ENCODE data around the gene EFCAB3.
"Not testable (repeated sequence)": the region's sequence is repeated elsewhere in the genome, so short reads cannot be mapped to it uniquely, and the experiment has no call there.

Gene EFCAB3

DNA sequence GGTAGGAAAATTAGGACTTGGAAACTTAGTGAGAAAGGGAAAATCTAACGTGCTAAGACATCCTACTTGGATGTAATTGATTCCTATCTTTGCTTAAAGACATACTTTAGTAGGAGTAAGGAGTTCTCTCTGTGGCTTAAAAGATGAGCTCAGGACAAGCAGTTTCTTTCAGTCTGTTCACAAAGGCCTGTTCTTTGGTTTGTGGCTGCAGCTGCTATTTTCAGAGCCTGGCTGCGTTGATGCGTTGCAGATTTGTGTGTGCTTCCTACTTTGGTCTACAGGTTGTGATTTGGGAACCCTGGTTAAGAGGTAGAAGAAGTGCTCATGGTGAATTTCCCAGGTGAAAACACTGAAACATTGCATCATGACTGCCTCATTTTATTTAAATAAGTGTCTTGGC lies 73.8 kb downstream of the EFCAB3 start:
- H3K4me3 ChIP-seq (ENCODE audit: low read length); DNase-seq (ENCODE audit: low read depth): not testable (repeated sequence)

DNA sequence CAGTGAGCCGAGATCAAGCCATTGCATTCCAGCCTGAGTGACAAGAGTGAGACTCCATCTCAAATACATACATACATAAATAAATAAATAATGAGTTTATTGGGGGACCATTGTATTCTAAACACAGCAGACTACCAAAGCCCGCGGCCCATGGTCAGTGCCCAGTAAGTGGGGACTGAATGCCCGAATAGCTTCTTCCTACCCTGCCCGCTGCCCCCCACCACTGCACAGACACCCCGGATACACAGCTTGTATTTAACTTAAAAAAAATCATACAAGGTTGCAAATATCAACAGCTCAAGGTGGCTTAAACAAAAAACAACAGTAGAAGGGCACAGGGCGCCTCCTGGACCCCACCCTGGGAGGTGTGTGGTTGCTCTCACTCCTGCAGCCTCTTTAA lies 75.7 kb downstream of the EFCAB3 start:
- TF ChIP-seq, protein P1, sequence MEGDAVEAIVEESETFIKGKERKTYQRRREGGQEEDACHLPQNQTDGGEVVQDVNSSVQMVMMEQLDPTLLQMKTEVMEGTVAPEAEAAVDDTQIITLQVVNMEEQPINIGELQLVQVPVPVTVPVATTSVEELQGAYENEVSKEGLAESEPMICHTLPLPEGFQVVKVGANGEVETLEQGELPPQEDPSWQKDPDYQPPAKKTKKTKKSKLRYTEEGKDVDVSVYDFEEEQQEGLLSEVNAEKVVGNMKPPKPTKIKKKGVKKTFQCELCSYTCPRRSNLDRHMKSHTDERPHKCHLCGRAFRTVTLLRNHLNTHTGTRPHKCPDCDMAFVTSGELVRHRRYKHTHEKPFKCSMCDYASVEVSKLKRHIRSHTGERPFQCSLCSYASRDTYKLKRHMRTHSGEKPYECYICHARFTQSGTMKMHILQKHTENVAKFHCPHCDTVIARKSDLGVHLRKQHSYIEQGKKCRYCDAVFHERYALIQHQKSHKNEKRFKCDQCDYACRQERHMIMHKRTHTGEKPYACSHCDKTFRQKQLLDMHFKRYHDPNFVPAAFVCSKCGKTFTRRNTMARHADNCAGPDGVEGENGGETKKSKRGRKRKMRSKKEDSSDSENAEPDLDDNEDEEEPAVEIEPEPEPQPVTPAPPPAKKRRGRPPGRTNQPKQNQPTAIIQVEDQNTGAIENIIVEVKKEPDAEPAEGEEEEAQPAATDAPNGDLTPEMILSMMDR (conservative IDR thresholded peaks at IDR 0.05; ENCODE audit: low read depth, low read length): no peak
- H3K4me3 ChIP-seq (ENCODE audit: low read length): no peak overlapping the region
- DNase-seq (ENCODE audit: low read depth): no peak

DNA sequence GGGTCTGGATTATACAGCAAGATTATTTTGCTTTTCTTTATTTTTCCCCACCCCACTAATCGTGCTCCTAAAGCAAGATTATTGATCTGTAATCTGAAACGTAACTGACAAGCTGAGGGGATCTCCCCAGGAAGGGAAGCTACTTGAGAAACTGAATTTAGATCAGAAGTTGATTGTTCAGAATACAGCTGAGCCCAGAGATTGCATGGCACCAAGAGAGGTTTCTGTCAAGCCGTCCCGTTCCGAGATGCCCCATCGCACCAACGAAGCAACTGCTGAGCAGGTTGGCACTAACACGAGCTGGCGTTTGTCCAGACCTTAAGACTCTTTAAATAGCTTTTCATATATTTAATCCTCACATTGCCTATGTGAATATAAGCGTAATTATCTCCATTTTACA lies 78.1 kb downstream of the EFCAB3 start:
- peak; percentile 32 for DNase-seq (ENCODE audit: low read depth)
- H3K4me3 ChIP-seq (ENCODE audit: low read length): not testable (repeated sequence)

DNA sequence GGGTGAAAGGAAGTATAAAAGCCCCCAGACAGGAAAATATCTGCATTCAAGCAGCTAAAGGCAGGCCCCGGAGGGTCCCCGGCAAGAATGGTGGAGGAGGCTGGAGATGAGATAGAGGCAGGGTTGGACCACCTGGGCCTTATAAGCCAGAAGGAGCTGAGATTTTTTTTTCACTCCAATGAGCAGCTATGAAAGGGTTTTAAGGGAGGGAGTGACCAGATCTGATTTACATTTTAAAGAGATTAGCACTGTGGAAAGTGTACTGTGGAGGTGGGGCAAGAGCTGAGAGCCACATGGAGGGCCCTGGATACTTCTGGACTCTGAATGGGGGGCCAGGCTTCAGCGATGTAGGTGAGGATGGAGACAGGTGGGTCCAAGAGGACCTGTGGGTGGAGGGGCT lies 84.1 kb downstream of the EFCAB3 start:
- not testable (repeated sequence) for H3K4me3 ChIP-seq (ENCODE audit: low read length); DNase-seq (ENCODE audit: low read depth)

DNA sequence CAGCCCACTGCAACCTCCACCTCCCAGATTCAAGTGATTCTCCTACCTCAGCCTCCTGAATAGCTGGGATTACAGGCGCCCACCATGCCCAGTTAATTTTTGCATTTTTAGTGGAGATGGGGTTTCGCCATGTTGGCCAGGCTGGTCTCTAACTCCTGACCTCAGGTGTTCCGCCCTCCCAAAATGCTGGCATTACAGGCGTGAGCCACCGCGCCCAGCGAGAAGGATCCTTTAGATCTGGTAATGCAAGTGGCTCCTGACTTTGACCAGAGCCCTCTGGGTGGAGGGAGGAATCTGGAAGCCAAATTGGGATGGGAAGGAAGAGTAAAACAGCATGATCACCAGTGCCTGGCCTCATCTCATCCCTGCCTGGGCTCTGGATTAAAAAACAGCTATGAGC lies 84.9 kb downstream of the EFCAB3 start:
- not testable (repeated sequence) for DNase-seq (ENCODE audit: low read depth); H3K4me3 ChIP-seq (ENCODE audit: low read length)

Data from retinal pigment epithelial cell (primary cell).